IMR-90 (cell line): ENCODE measurements around the gene RERE. TPM values are rescaled to one million over a fixed set of nuclear protein-coding genes. Genes with fewer than 3 reads are reported as not detected.

Experiments
- ATAC-seq: fragments of 200-7000 bp; cut with Tn5 transposase; 2 replicates; pipeline ENCODE4 v1.9.1; 2020; ENCODE audit warnings: low read depth, mild to moderate bottlenecking, moderate library complexity
- BruUV-seq: library from RNA; stranded (reverse); fragments of 400-500 nt; replicated peaks from 2 replicates; lab custom pipeline; 2021; lab: Mats Ljungman, UMichigan
- CTCF ChIA-PET: fragments of 300-600 bp; formaldehyde crosslinking; extraction: SDS; loops from one replicate; lab custom pipeline; 2021; ENCODE audit warnings: antibody characterized with exemption; lab: Yijun Ruan, JAX
- POLR2A ChIA-PET: fragments of 300-600 bp; sonication (Branson Sonifier 250); formaldehyde crosslinking; loops from one replicate; lab custom pipeline; 2022; ENCODE audit warnings: antibody characterized with exemption; ENCODE audit not compliant: unreplicated experiment; lab: Charles Lee
- DNase-seq: peaks from one replicate; pipeline ENCODE4 v3.0.0; 2013
- H2AFZ ChIP-seq: replicated peaks from 2 replicates; pipeline ENCODE3; 2013; ENCODE audit warnings: low read length, mild to moderate bottlenecking; ENCODE audit not compliant: poor library complexity
- H2AK5ac ChIP-seq: 2 replicates; pipeline ENCODE4 v1.6.1; 2013; ENCODE audit warnings: low read depth, low read length, inconsistent platforms
- H2AK9ac ChIP-seq: replicated peaks from 2 replicates; pipeline ENCODE3; 2013; ENCODE audit warnings: mild to moderate bottlenecking, low read depth, low read length, moderate library complexity; ENCODE audit not compliant: poor library complexity
- H2BK120ac ChIP-seq: 2 replicates; pipeline ENCODE4 v1.6.1; 2013; ENCODE audit warnings: low read depth, low read length, inconsistent platforms
- H2BK15ac ChIP-seq: 3 replicates; pipeline ENCODE4 v1.6.1; 2013; ENCODE audit warnings: low read depth, low read length, inconsistent platforms
- H2BK20ac ChIP-seq: 2 replicates; pipeline ENCODE4 v1.6.1; 2013; ENCODE audit warnings: low read depth, mild to moderate bottlenecking, inconsistent platforms, low read length, moderate library complexity
- H2BK5ac ChIP-seq: 2 replicates; pipeline ENCODE4 v1.6.1; 2013; ENCODE audit warnings: mild to moderate bottlenecking, low read depth, low read length, inconsistent platforms; ENCODE audit not compliant: poor library complexity, severe bottlenecking
- H3K14ac ChIP-seq: replicated peaks from 2 replicates; pipeline ENCODE4 v1.6.1; 2013; ENCODE audit warnings: low read depth, low read length, inconsistent platforms
- H3K18ac ChIP-seq: 2 replicates; pipeline ENCODE4 v1.6.1; 2013; ENCODE audit warnings: low read depth, low read length, control low read depth
- H3K23ac ChIP-seq: 2 replicates; pipeline ENCODE4 v1.6.1; 2013; ENCODE audit warnings: low read depth, low read length, inconsistent platforms
- H3K27ac ChIP-seq: 2 replicates; pipeline ENCODE4 v1.5.1; 2013; ENCODE audit warnings: mild to moderate bottlenecking, control low read depth, low read length; ENCODE audit not compliant: insufficient read depth
- H3K27me3 ChIP-seq: 2 replicates; pipeline ENCODE4 v1.6.1; 2013; ENCODE audit warnings: low read length; ENCODE audit not compliant: control insufficient read depth, insufficient read depth
- H3K36me3 ChIP-seq: 2 replicates; pipeline ENCODE4 v1.6.1; 2013; ENCODE audit warnings: low read length, mixed read lengths; ENCODE audit not compliant: control insufficient read depth, insufficient read depth
- H3K4ac ChIP-seq: 2 replicates; pipeline ENCODE4 v1.6.1; 2013; ENCODE audit warnings: low read depth, low read length, inconsistent platforms
- H3K4me1 ChIP-seq: 2 replicates; pipeline ENCODE4 v1.6.1; 2013; ENCODE audit warnings: low read length, mixed read lengths; ENCODE audit not compliant: control insufficient read depth, insufficient read depth
- H3K4me2 ChIP-seq: 2 replicates; pipeline ENCODE4 v1.6.1; 2013; ENCODE audit warnings: low read depth, mild to moderate bottlenecking, control low read depth, low read length, moderate library complexity
- H3K4me3 ChIP-seq: 2 replicates; pipeline ENCODE4 v1.5.1; 2013; ENCODE audit warnings: low read depth, mild to moderate bottlenecking, control low read depth, low read length, moderate library complexity; ENCODE audit not compliant: insufficient read depth
- H3K56ac ChIP-seq: 2 replicates; pipeline ENCODE4 v1.6.1; 2013; ENCODE audit warnings: low read length, inconsistent platforms; ENCODE audit not compliant: insufficient read depth; ENCODE audit errors: extremely low read depth
- H3K79me1 ChIP-seq, 2 experiments: 2 replicates each; pipeline ENCODE4 v1.6.1; 2013; ENCODE audit warnings: low read length in 2 of 2, inconsistent platforms in 1 of 2, low read depth in 1 of 2
- H3K9ac ChIP-seq: 2 replicates; pipeline ENCODE4 v1.6.1; 2013; ENCODE audit warnings: low read depth, low read length, control low read depth
- H3K9me1 ChIP-seq: 2 replicates; pipeline ENCODE4 v1.6.1; 2013; ENCODE audit warnings: low read length, inconsistent platforms; ENCODE audit not compliant: insufficient read depth
- H3K9me3 ChIP-seq: 2 replicates; pipeline ENCODE4 v1.6.1; 2013; ENCODE audit warnings: low read length; ENCODE audit not compliant: control insufficient read depth, insufficient read depth
- H4K20me1 ChIP-seq: 2 replicates; pipeline ENCODE4 v1.6.1; 2013; ENCODE audit warnings: low read length, inconsistent platforms; ENCODE audit not compliant: insufficient read depth
- H4K5ac ChIP-seq: 2 replicates; pipeline ENCODE4 v1.6.1; 2013; ENCODE audit warnings: mild to moderate bottlenecking, low read depth, low read length, control low read depth
- H4K8ac ChIP-seq, 2 experiments: 2 replicates each; pipeline ENCODE4 v1.6.1; 2013; ENCODE audit warnings: low read depth in 2 of 2, low read length in 2 of 2, control low read depth in 1 of 2, inconsistent platforms in 1 of 2
- H4K91ac ChIP-seq: 2 replicates; pipeline ENCODE4 v1.6.1; 2013; ENCODE audit warnings: low read depth, low read length, inconsistent platforms; ENCODE audit not compliant: insufficient read depth
- BHLHE40 ChIP-seq: fragments of 150-350 bp; IDR thresholded peaks from 2 replicates; pipeline ENCODE4 v1.6.1; 2016; ENCODE audit warnings: mild to moderate bottlenecking, low read depth, low read length
- CEBPB ChIP-seq: IDR thresholded peaks from 2 replicates; pipeline ENCODE4 v1.6.1; 2012; ENCODE audit warnings: low read depth, low read length, improper control_type of control experiment
- CHD1 ChIP-seq: IDR thresholded peaks from 2 replicates; pipeline ENCODE4 v1.6.1; 2012; ENCODE audit warnings: low read depth, low read length, improper control_type of control experiment
- ELK1 ChIP-seq: fragments of 150-350 bp; IDR thresholded peaks from 2 replicates; pipeline ENCODE4 v1.6.1; 2016; ENCODE audit warnings: low read depth, mild to moderate bottlenecking, low read length, moderate library complexity, borderline replicate concordance
- FOS ChIP-seq: fragments of 150-350 bp; IDR thresholded peaks from 2 replicates; pipeline ENCODE4 v1.6.1; 2016; ENCODE audit warnings: low read depth, low read length
- MAFK ChIP-seq: IDR thresholded peaks from 2 replicates; pipeline ENCODE4 v1.6.1; 2012; ENCODE audit warnings: low read depth, low read length, improper control_type of control experiment
- MAZ ChIP-seq: IDR thresholded peaks from 2 replicates; pipeline ENCODE4 v1.6.1; 2012; ENCODE audit warnings: low read depth, mild to moderate bottlenecking, low read length, improper control_type of control experiment, moderate library complexity, borderline replicate concordance
- NFE2L2 ChIP-seq: fragments of 150-350 bp; IDR thresholded peaks from 2 replicates; pipeline ENCODE4 v1.6.1; 2016; ENCODE audit warnings: low read depth, mild to moderate bottlenecking, low read length
- POLR2A ChIP-seq: IDR thresholded peaks from 2 replicates; pipeline ENCODE4 v1.6.1; 2012; ENCODE audit warnings: mild to moderate bottlenecking, low read depth, low read length
- RAD21 ChIP-seq: IDR thresholded peaks from 2 replicates; pipeline ENCODE4 v1.6.1; 2012; ENCODE audit warnings: low read length, improper control_type of control experiment
- RCOR1 ChIP-seq: IDR thresholded peaks from 2 replicates; pipeline ENCODE4 v1.6.1; 2012; ENCODE audit warnings: mild to moderate bottlenecking, low read length, improper control_type of control experiment; ENCODE audit not compliant: insufficient replicate concordance
- RFX5 ChIP-seq: IDR thresholded peaks from 2 replicates; pipeline ENCODE4 v1.8.0; 2012; ENCODE audit warnings: low read depth, mild to moderate bottlenecking, low read length, moderate library complexity
- USF2 ChIP-seq: fragments of 150-350 bp; IDR thresholded peaks from 2 replicates; pipeline ENCODE4 v1.6.1; 2017; ENCODE audit warnings: mild to moderate bottlenecking, antibody characterized with exemption, low read length, low read depth
- WGBS, 2 experiments: methylation state at CpG; one replicate each; pipeline versions ENCODE4 v1.1.5 to v1.1.7; 2013; ENCODE audit warnings: missing lambda C conversion rate in 2 of 2; ENCODE audit not compliant: insufficient read length in 1 of 2; ENCODE audit errors: extremely low coverage in 2 of 2; 5-methylcytosine and 5-hydroxymethylcytosine counted together
- dilution Hi-C: fragments of 300-500 bp; cut with HindIII; formaldehyde crosslinking; loops from one replicate; pipeline ENCODE4 v1.14.3; 2018; ENCODE audit warnings: low sequenced_read_pairs; ENCODE audit not compliant: unreplicated experiment
- in situ Hi-C: fragments of 300-500 bp; cut with MboI; formaldehyde crosslinking; loops from 3 replicates; pipeline ENCODE4 v1.14.3; 2019; ENCODE audit warnings: low sequenced_read_pairs, inconsistent platforms, mixed read lengths
- intact Hi-C: fragments of 100-400 bp; cut with micrococcal nuclease; formaldehyde crosslinking; loops from 2 replicates; pipeline ENCODE4 v1.10.0; 2022
- polyA plus RNA-seq, 3 experiments: library from polyadenylated mRNA; depleted of rRNA; stranded (reverse); fragments of >200 nt; gene quantifications; 2 replicates each; pipeline ENCODE4 v1.2.3, GENCODE V29; 2012; ENCODE audit warnings: low replicate concordance in 1 of 3
- total RNA-seq: library from RNA; depleted of rRNA; stranded (reverse); fragments of >200 nt; gene quantifications from 2 replicates; pipeline ENCODE4 v1.2.3, GENCODE V29; 2012
- TF ChIP-seq, protein P1 (sequence below): conservative IDR thresholded peaks from 2 replicates; pipeline ENCODE4 v1.5.1; 2012; ENCODE audit warnings: mild to moderate bottlenecking, low read depth, low read length, improper control_type of control experiment

RERE gene
- total and polyA plus RNA-seq, 2 of the 4 experiments (the other 2 are of a cell fraction) = 11.5 to 25.1 TPM

GRCh38 chr1:8685463-8685862 lies 132.0 kb downstream of the RERE start:
- H3K9me1 ChIP-seq = peaks cover 14% of the 10 kb centered on the region
- H4K5ac ChIP-seq = no peak overlapping the region
- H3K27me3 ChIP-seq = no peaks in the 10 kb centered on the region
- H3K14ac ChIP-seq = no peak overlapping the region
- intact Hi-C loops = no loop called here
- H3K79me1 ChIP-seq = peaks cover 29 to 77% of the 10 kb centered on the region in 2 experiments
- no peak overlapping the region for H3K56ac ChIP-seq
- no peaks in the 10 kb centered on the region; the same call in 1 of the 2 replicates for H3K9me3 ChIP-seq
- H2BK5ac ChIP-seq = no peak overlapping the region
- peaks cover 65% of the 10 kb centered on the region for H4K20me1 ChIP-seq
- no peak overlapping the region for H2AFZ ChIP-seq
- in situ Hi-C loops = no loop called here
- H2AK5ac ChIP-seq = no peak overlapping the region
- no peak overlapping the region for H4K8ac ChIP-seq
- no peak overlapping the region for H4K91ac ChIP-seq
- dilution Hi-C loops = no loop called here
- H2BK20ac ChIP-seq = no peak overlapping the region
- H3K36me3 ChIP-seq = no peaks in the 10 kb centered on the region
- H3K4me3 ChIP-seq = no peak overlapping the region
- no peak overlapping the region for H2AK9ac ChIP-seq
- no peak overlapping the region for H2BK15ac ChIP-seq
- no peak overlapping the region for H3K18ac ChIP-seq
- no peak overlapping the region for H3K4me2 ChIP-seq
- POLR2A ChIA-PET = no interaction called here
- no peak overlapping the region for H3K23ac ChIP-seq
- TF ChIP-seq, protein P1, sequence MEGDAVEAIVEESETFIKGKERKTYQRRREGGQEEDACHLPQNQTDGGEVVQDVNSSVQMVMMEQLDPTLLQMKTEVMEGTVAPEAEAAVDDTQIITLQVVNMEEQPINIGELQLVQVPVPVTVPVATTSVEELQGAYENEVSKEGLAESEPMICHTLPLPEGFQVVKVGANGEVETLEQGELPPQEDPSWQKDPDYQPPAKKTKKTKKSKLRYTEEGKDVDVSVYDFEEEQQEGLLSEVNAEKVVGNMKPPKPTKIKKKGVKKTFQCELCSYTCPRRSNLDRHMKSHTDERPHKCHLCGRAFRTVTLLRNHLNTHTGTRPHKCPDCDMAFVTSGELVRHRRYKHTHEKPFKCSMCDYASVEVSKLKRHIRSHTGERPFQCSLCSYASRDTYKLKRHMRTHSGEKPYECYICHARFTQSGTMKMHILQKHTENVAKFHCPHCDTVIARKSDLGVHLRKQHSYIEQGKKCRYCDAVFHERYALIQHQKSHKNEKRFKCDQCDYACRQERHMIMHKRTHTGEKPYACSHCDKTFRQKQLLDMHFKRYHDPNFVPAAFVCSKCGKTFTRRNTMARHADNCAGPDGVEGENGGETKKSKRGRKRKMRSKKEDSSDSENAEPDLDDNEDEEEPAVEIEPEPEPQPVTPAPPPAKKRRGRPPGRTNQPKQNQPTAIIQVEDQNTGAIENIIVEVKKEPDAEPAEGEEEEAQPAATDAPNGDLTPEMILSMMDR = no peak
- TF ChIP-seq FOS (no peak), MAZ (no peak), RFX5 (no peak), NFE2L2 (no peak), CHD1 (no peak), ELK1 (no peak), POLR2A (no peak), RCOR1 (no peak), CEBPB (no peak), MAFK (no peak), RAD21 (no peak), USF2 (no peak), BHLHE40 (no peak)
- H3K27ac ChIP-seq = no peak overlapping the region
- no peak overlapping the region for H3K9ac ChIP-seq
- ATAC-seq (no peak), DNase-seq (no peak)
- BruUV-seq = no TSS peak
- no CpG with 5 or more reads among the region's 8 CpGs for WGBS, 2 experiments
- peaks cover 15% of the 10 kb centered on the region for H3K4me1 ChIP-seq
- H3K4ac ChIP-seq = no peak overlapping the region
- CTCF ChIA-PET = interaction anchor here (0.6 to 0.7 kb wide), 3 partner anchors 212 to 307 kb away, joined by 3 to 6 read pairs (median 4); no protein-coding TSS in a partner anchor
- H2BK120ac ChIP-seq = no peak overlapping the region
